HG03108 (cell line): ENCODE measurements around the gene TSHZ2.
A peak's percentile ranks its signal among the peaks of the same experiment; 100 is the strongest.

Experiments
- ATAC-seq: cut with Tn5 transposase; IDR thresholded peaks from one replicate; pipeline ENCODE4 v1.9.1; 2021; ENCODE audit warnings: moderate library complexity; ENCODE audit not compliant: unreplicated experiment

The TSHZ2 gene

GRCh38 chr20:52996130-52996529 lies 24.0 kb downstream of the TSHZ2 start:
- ATAC-seq: no peak

- no peak for ATAC-seq
Observed at GRCh38 chr20:52996658-52997057, 24.5 kb downstream of the TSHZ2 start.

GRCh38 chr20:52998268-52998667 lies 26.1 kb downstream of the TSHZ2 start:
- no peak for ATAC-seq

GRCh38 chr20:52999040-52999439 lies 26.9 kb downstream of the TSHZ2 start:
- no peak for ATAC-seq

- ATAC-seq: peak; percentile 72
Observed at GRCh38 chr20:53001498-53002301, 29.5 kb downstream of the TSHZ2 start.

- no peak for ATAC-seq
Observed at GRCh38 chr20:53002786-53003185, 30.6 kb downstream of the TSHZ2 start.

GRCh38 chr20:53003420-53004154 lies 31.4 kb downstream of the TSHZ2 start:
- ATAC-seq: no peak

GRCh38 chr20:53004267-53004813 lies 32.2 kb downstream of the TSHZ2 start:
- ATAC-seq: no peak

GRCh38 chr20:53009979-53010735 lies 38.0 kb downstream of the TSHZ2 start:
- no peak for ATAC-seq

- no peak for ATAC-seq
Observed at GRCh38 chr20:53011640-53012039, 39.5 kb downstream of the TSHZ2 start.

- no peak for ATAC-seq
Observed at GRCh38 chr20:53013183-53013582, 41.0 kb downstream of the TSHZ2 start.

GRCh38 chr20:53013847-53014246 lies 41.7 kb downstream of the TSHZ2 start:
- no peak for ATAC-seq

GRCh38 chr20:53016071-53016470 lies 43.9 kb downstream of the TSHZ2 start:
- ATAC-seq: no peak

GRCh38 chr20:53016534-53017042 lies 44.4 kb downstream of the TSHZ2 start:
- no peak for ATAC-seq

GRCh38 chr20:53017206-53017605 lies 45.0 kb downstream of the TSHZ2 start:
- ATAC-seq: no peak

- ATAC-seq: no peak
Observed at GRCh38 chr20:53019464-53019863, 47.3 kb downstream of the TSHZ2 start.

- ATAC-seq: no peak
Observed at GRCh38 chr20:53020376-53020775, 48.2 kb downstream of the TSHZ2 start.

- no peak for ATAC-seq
Observed at GRCh38 chr20:53020834-53021233, 48.7 kb downstream of the TSHZ2 start.

GRCh38 chr20:53021934-53022333 lies 49.8 kb downstream of the TSHZ2 start:
- no peak for ATAC-seq

GRCh38 chr20:53023732-53024520 lies 51.8 kb downstream of the TSHZ2 start:
- no peak for ATAC-seq
